ENCODE measurements around the gene TMEM217.
A peak's percentile ranks its signal among the peaks of the same experiment; 100 is the strongest.
"Not testable (repeated sequence)": the region's sequence is repeated elsewhere in the genome, so short reads cannot be mapped to it uniquely, and the experiment has no call there.

Gene TMEM217

DNA sequence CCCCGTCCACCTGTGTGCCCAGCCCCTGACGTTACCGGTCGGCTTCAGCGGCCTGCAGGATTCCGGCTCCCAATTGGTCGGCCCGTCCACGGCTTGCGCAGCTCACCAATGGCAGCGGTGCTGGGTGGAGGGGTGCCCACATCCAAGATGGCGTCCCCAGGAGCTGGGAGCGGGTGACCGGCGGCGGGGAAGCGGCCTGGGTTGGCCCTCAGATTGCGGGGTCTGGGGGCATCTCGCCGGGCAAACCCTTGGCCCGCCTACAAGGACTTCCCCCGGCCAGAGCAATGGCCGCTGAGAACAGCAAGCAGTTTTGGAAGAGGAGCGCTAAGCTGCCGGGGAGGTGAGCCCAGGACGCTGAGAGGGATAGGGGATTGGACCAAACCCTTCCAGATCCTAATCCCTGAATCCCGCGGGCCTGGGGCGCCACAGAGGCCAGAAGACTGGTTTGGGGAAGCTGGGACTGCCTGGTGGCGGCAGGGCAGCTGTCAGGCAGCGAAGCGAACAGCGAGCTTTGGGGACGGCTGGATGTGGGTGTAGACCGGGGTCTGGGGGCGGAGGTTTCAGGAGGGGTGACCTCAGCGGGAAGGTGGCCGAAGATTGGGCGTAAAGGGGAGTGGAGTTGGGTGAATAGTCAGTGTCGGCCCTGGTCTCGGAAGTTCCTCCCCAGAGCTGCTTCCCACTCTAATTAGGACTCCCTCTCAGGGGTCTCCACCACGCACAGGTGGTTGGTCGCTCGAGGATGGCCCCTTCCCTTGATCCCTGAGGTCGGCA, at the start of gene TMEM217, which contains the start of gene TBC1D22B:
Gene TMEM217 (minus strand): TSS at position 511 of the 771 bp plus-strand sequence. CDS start 39,114 bp downstream, outside the sequence.
Gene TBC1D22B (plus strand): TSS at position 139 of the 771 bp plus-strand sequence. CDS start 146 bp downstream, at position 285.
- DNase-seq (ENCODE audit: low read depth, low spot score): peak; percentile 78

- DNase-seq (ENCODE audit: low read depth, low spot score): not testable (repeated sequence)
Observed at GRCh38 chr6:37307484-37307883, 49.5 kb upstream of the TMEM217 start.

DNA sequence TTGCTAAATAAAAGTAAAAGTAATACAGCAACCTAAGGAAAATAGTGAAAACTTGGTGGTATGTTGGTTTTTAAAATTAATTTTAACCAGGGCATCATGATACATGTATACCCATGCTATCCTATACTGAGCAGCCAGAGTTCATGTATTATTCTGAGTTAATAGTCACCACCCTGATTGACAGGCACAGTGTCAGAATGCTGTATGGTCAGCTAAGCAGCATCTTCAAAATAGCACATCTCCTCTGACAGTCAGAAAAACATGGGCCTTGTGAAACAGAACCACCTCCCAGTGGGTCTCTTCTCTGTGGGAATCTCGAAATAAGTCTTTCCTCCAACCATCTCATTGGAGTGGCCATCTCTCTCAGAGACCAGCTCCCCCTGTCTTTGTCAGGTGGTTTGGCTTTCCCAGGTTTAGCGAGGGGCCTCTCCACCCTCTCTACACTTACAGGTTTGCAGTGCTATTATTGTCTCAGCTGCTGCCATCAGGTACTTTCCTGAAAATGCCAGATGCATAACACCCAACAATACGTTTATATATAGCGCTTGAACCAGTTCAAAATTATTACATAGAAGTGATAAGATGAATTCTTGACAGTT, 48.8 kb upstream of the TMEM217 start:
- DNase-seq (ENCODE audit: low read depth, low spot score): no peak

GRCh38 chr6:37305841-37306425, 48.0 kb upstream of the TMEM217 start:
- no peak for DNase-seq (ENCODE audit: low read depth, low spot score)

DNA sequence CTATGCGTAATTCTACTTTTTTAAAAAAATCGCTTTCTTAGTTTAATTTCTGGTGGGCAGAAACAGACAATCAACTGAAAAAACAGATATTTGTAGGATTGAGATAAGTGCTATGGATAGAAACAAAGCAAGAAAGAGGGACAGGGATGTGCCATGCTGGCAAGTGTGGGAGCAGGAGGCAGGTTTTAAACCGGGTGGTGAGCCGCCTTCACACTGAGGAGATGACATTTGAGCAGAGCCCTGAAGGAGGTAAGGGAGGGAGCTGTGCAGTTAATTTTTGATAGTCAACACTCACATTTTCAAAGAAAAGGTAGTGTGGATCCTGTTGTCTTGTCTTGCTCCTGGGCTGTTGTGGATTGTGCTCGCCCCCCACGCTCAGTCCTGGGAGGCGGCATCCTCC, 46.8 kb upstream of the TMEM217 start:
- DNase-seq (ENCODE audit: low read depth, low spot score): no peak

DNA sequence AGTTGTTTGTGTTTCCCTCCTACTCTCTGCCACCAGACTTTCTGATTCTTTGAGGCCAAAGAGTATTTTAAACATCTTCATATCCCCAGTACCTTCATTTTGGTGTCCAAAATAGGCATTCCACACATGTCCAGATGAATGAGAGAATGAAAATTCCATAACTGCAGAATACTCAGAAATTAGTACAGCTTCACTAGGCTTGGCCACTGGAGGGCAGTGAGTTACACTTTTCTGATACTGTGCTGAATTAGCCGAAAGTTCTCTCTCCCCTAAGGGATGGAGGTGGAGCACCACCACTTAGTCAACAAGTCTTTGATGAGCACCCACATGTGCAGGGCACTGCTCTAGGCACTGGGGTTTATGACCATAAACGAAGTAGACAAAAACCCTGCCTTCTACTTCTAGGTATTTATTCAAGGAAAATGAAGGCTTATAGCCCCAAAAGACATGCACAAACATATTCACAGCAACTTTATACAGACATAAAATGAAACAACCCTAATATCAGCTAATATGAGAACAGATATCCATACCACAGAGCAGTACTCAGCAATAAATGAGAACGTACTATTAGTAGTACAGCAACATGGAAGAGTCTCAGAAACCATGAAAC, 46.1 kb upstream of the TMEM217 start:
- DNase-seq (ENCODE audit: low read depth, low spot score): no peak

- DNase-seq (ENCODE audit: low read depth, low spot score): no peak
Observed at GRCh38 chr6:37303091-37303660, 45.2 kb upstream of the TMEM217 start.

DNA sequence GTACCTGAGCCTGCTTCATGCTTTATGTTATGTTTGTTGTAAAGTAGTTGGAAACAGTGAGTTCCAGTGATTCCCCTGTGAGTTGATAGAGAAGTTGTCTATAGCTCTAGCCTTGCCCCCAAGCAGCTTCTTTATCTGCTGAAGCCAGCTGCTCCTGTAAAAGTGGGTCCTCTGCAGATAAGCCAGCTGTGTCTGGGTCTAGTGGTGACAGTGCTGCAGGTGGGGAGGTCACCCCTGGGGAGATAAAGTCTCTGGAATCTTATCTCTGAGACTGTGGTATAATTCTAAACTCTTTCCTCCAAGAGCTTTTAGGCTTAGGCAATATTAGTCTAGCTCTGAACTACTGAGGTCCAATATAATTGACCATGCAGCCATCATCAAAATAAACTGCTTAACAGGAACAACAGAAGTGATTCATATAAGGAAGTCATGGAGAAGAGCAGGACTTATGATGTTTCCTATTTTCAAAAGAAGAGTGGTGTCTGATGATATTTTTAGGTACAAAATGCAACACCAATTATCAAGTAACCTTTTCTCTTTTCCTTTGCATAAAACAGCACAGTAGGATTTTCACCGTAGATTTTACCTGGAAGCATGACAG, 44.2 kb upstream of the TMEM217 start:
- DNase-seq (ENCODE audit: low read depth, low spot score): no peak

DNA sequence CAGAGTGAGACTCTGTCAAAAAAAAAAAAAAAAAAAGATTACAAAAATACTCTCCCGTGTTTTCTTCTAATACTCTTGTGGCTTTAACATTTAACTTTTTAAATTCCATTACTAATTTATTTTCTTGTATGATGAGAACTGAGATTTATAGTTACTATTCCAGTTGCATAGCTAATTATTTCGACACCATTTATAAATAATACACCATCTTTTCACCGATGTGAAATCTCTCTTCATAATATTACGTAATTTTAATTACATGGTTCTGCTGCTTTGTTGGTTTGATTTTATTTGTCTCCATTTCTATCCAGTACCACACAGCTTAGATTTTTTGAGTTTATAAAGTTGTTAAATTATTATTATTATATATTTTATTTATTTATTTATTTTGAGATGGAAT, 42.0 kb upstream of the TMEM217 start:
- no peak for DNase-seq (ENCODE audit: low read depth, low spot score)

GRCh38 chr6:37298958-37299357, 41.0 kb upstream of the TMEM217 start:
- no peak for DNase-seq (ENCODE audit: low read depth, low spot score)

DNA sequence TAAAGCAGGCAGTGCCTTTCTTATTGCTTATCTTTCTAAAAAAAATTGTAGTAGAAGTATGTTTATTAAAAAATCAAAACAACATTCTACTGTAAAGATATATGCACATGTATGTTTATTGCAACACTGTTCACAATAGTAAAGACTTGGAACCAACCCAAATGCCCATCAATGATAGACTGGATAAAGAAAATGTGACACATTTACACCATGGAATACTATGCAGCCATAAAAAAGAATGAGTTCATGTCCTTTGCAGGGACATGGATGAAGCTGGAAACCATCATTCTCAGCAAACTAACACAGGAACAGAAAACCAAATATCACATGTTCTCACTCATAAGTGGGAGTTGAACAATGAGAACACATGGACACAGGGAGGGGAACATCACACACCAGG, 39.7 kb upstream of the TMEM217 start:
- not testable (repeated sequence) for DNase-seq (ENCODE audit: low read depth, low spot score)

DNA sequence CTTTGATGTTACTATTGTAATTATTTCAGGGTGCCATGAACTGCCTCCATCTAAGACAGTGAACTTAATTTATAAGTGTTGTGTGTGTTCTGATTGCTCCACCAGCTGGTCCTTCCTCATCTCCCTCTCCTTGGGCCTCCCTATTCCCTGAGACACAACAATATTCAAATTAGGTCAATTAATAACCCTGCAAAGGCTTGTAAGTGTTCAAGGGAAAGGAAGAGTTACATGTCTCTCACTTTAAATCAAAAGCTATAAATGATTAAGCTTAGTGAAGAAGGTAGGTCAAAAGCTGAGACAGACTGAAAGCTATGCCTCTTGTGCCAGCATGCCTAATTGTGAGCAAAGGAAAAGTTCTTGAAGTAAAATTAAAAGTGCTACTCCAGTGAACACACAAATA, 35.5 kb upstream of the TMEM217 start:
- DNase-seq (ENCODE audit: low read depth, low spot score): no peak

- no peak for DNase-seq (ENCODE audit: low read depth, low spot score)
Observed at GRCh38 chr6:37289931-37290330, 32.0 kb upstream of the TMEM217 start.

DNA sequence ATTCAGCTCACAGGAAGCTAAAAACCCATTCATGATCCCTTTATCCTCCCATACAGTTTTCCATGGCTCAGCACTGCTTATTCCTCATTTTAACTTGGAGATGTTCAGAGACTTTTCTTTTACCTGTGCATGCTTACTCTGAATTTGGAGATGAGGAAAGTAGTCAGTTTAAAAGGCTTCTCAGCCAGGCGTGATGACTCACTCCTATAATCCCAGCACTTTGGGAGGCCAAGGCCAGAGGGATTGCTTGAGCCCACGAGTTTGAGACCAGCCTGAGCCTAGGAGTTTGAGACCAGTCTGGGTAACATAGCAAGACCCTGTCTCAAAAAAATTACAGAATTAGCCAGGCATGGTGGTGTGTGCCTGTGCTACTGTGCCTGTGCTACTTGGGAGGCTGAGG, 30.3 kb upstream of the TMEM217 start:
- no peak for DNase-seq (ENCODE audit: low read depth, low spot score)

DNA sequence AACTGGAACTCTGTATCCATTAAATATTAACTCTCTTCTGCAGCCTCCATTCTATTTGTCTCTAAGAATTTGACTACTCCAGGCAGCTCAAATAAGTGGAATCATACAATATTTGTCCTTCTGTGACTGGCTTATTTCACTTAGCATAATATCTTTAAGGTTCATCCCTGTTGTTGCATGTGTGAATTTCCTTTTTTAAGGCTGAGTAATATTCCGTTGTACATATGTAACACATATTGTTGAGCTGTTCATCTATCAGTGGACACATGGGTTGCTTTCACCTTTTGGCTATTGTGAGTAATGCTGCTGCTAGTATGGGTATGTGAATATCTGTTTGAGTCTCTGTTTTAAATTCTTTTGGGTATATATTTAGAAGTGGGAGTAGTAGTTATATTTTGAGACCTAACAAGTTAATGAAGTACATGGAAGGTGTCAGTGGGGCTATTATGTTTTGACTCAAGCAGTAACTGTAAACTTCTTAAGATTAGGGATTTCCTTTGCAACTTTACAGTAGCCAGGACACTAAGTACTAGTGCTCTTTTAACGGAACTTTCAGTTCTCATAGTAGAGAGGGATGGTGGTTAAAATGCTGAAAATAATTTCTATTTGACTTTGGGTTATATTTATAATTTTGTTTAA, 29.7 kb upstream of the TMEM217 start:
- DNase-seq (ENCODE audit: low read depth, low spot score): no peak

- no peak for DNase-seq (ENCODE audit: low read depth, low spot score)
Observed at GRCh38 chr6:37285861-37286311, 27.9 kb upstream of the TMEM217 start.

- DNase-seq (ENCODE audit: low read depth, low spot score): no peak
Observed at GRCh38 chr6:37284781-37285180, 26.8 kb upstream of the TMEM217 start.

DNA sequence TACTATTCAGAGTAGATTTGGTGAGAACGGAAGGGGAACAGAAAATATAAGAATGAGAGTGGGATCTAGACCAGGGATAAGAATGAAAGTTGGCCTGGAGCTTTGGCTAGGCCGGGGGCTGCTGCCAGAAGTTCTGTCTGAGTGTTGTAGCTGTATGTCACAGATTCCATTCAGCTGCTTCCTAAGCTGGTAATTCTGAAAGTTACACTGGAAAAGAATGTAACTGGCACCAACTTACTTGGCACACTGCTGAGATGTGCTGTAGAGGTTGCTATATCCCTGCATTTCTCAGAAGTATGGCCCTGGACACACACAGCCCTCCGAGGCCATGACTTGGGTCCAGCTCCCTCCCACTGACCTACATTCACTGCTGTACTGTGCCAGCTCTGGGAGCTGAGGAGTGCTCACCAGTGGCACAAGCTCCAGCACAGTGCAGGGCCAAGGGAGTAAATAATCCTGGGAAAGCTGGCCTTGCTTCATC, 25.8 kb upstream of the TMEM217 start:
- DNase-seq (ENCODE audit: low read depth, low spot score): no peak

- no peak for DNase-seq (ENCODE audit: low read depth, low spot score)
Observed at GRCh38 chr6:37283268-37283667, 25.3 kb upstream of the TMEM217 start.

GRCh38 chr6:37282371-37282770, 24.4 kb upstream of the TMEM217 start:
- no peak for DNase-seq (ENCODE audit: low read depth, low spot score)
